ENCODE data around the gene SERP2.
A peak's percentile ranks its signal among the peaks of the same experiment; 100 is the strongest.

The SERP2 gene

GRCh38 chr13:44436589-44437337, 63.1 kb downstream of the SERP2 start:
- peak; percentile 90 for DNase-seq

- peak; percentile 83 for DNase-seq
Observed at GRCh38 chr13:44437356-44438233, 64.0 kb downstream of the SERP2 start.

GRCh38 chr13:44438234-44438579, 64.6 kb downstream of the SERP2 start:
- no peak for DNase-seq

- peak; percentile 62 for DNase-seq
Observed at GRCh38 chr13:44439452-44440024, 65.9 kb downstream of the SERP2 start.

- DNase-seq: peak; percentile 43
Observed at GRCh38 chr13:44440046-44440608, 66.5 kb downstream of the SERP2 start.

Measured in hematopoietic multipotent progenitor cell treated with erythropoietin and hydrocortisone succinate and interleukin-3 and kit ligand, for 6 days (in vitro differentiated cells).